HG02623 (cell line): ENCODE measurements around the gene NUDT22.

Experiments used
- ATAC-seq: cut with Tn5 transposase; IDR thresholded peaks from one replicate; pipeline ENCODE4 v1.9.1; 2021; ENCODE audit warnings: moderate library complexity; ENCODE audit not compliant: unreplicated experiment

NUDT22 gene

GRCh38 chr11:64225608-64226506 is at the start of gene NUDT22, which contains the start of gene TRPT1:
NUDT22 (plus strand) TSS chr11:64226274; CDS start chr11:64226653, 379 bp downstream.
TRPT1 (minus strand) TSS chr11:64226186; CDS start chr11:64225860, 326 bp downstream.
- peak; percentile 39 for ATAC-seq

- ATAC-seq, result no peak
These were observed 49.3 kb upstream of the NUDT22 start for GRCh38 chr11:64176751-64177150.

GRCh38 chr11:64178203-64178602 is 47.9 kb upstream of the NUDT22 start:
- ATAC-seq, result no peak

- ATAC-seq, result no peak
These were observed 47.0 kb upstream of the NUDT22 start for GRCh38 chr11:64178951-64179639.

- ATAC-seq, result no peak
These were observed 45.2 kb upstream of the NUDT22 start for GRCh38 chr11:64180891-64181290.

- ATAC-seq, result no peak
These were observed 44.3 kb upstream of the NUDT22 start for GRCh38 chr11:64181506-64182411.

GRCh38 chr11:64183890-64184289 is 42.2 kb upstream of the NUDT22 start:
- no peak for ATAC-seq

GRCh38 chr11:64185175-64185692 is 40.8 kb upstream of the NUDT22 start:
- peak; percentile 16 for ATAC-seq

- peak; percentile 86 for ATAC-seq
These were observed 40.2 kb upstream of the NUDT22 start, which contains the start of gene STIP1 for GRCh38 chr11:64185693-64186491. STIP1 (plus strand) TSS chr11:64186171; CDS start chr11:64186262, 91 bp downstream.

- ATAC-seq, result no peak
These were observed 39.4 kb upstream of the NUDT22 start for GRCh38 chr11:64186492-64187165.

GRCh38 chr11:64192434-64192833 is 33.6 kb upstream of the NUDT22 start:
- no peak for ATAC-seq

- ATAC-seq, result no peak
These were observed 29.4 kb upstream of the NUDT22 start for GRCh38 chr11:64196626-64197025.

GRCh38 chr11:64198511-64198910 is 27.6 kb upstream of the NUDT22 start:
- no peak for ATAC-seq

GRCh38 chr11:64201543-64201942 is 24.5 kb upstream of the NUDT22 start:
- no peak for ATAC-seq

GRCh38 chr11:64202992-64203391 is 23.1 kb upstream of the NUDT22 start:
- ATAC-seq, result no peak

- no peak for ATAC-seq
These were observed 22.5 kb upstream of the NUDT22 start for GRCh38 chr11:64203421-64204079.

- ATAC-seq, result no peak
These were observed 22.0 kb upstream of the NUDT22 start for GRCh38 chr11:64204080-64204440.

GRCh38 chr11:64204464-64204989 is 21.5 kb upstream of the NUDT22 start:
- ATAC-seq, result no peak
